Stimulated activated memory B cell treated with anti-CD40 and anti-IgM and Interleukin-4, amounts not matched to agents 10 μg/mL and 1 μg/mL and 100 μg/mL, for 72 hours (primary cell): ENCODE measurements around the gene COLGALT1.

Experiments
- ATAC-seq: fragments of 150-1000 bp; cut with Tn5 transposase; 2 replicates; pipeline ENCODE4 v1.10.0; 2021
- H3K27ac Mint-ChIP-seq: one replicate; pipeline ENCODE4 v1.8.0; 2022; ENCODE audit warnings: mild to moderate bottlenecking, mixed read lengths
- H3K27me3 Mint-ChIP-seq: one replicate; pipeline ENCODE4 v1.8.0; 2022; ENCODE audit warnings: mixed read lengths
- H3K36me3 Mint-ChIP-seq: one replicate; pipeline ENCODE4 v1.8.0; 2022; ENCODE audit warnings: mixed read lengths
- H3K4me1 Mint-ChIP-seq: one replicate; pipeline ENCODE4 v1.8.0; 2022; ENCODE audit warnings: mixed read lengths
- H3K4me3 Mint-ChIP-seq: one replicate; pipeline ENCODE4 v1.8.0; 2022; ENCODE audit warnings: mild to moderate bottlenecking, moderate library complexity, mixed read lengths
- H3K9me3 Mint-ChIP-seq: one replicate; pipeline ENCODE4 v1.8.0; 2022; ENCODE audit warnings: mixed read lengths

The COLGALT1 gene

DNA sequence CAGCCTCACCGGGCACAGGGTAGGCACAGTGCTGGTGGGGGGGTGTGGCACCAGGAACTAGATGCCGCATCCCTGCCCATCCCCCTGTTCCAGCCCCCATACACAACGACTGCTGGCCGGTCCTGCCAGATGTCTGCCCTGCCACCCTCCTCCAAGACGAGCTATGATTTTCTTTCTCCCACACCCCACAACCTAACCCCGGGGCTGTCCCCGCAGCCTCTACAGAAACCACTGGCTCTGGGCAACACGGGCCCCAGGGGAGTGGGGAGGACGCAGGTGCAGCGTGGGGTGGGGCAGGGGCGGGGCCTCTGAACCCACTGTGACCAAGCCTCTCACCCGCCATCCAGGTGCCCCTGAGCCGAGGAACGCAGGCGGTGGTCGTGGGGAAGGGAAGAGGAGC lies 28.5 kb upstream of the COLGALT1 start:
- peak overlapping the region; percentile 83 for H3K4me3 Mint-ChIP-seq
- peaks cover 79% of the 10 kb centered on the region for H3K4me1 Mint-ChIP-seq
- H3K27me3 Mint-ChIP-seq: no peaks in the 10 kb centered on the region
- peak; percentile 85 for ATAC-seq
- H3K36me3 Mint-ChIP-seq: peaks cover 19% of the 10 kb centered on the region
- peak overlapping the region; percentile 76 for H3K27ac Mint-ChIP-seq
- peaks cover 6% of the 10 kb centered on the region for H3K9me3 Mint-ChIP-seq

DNA sequence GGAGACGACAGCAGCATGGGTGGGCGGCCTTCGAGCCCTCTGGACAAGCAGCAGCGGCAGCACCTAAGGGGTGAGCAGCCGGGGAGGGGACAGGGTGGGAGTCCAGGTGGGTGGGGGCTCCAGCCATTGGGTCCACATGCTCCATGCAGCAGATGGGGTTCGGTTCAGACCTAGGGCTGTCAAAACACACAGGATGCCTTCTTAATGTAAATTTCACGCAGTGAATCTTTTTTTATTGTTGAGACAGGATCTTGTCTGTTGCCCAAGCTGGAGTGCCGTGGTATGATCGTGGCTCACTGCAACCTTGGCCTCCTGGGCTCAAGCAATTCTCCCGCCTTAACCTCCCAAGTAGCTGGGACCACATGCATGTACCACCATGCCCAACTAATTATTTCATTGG lies 28.1 kb upstream of the COLGALT1 start:
- H3K4me1 Mint-ChIP-seq: peaks cover 75% of the 10 kb centered on the region
- peak overlapping the region; percentile 76 for H3K27ac Mint-ChIP-seq
- peaks cover 6% of the 10 kb centered on the region for H3K9me3 Mint-ChIP-seq
- peak overlapping the region; percentile 83 for H3K4me3 Mint-ChIP-seq
- ATAC-seq: peak; percentile 4
- H3K36me3 Mint-ChIP-seq: peaks cover 21% of the 10 kb centered on the region
- no peaks in the 10 kb centered on the region for H3K27me3 Mint-ChIP-seq

DNA sequence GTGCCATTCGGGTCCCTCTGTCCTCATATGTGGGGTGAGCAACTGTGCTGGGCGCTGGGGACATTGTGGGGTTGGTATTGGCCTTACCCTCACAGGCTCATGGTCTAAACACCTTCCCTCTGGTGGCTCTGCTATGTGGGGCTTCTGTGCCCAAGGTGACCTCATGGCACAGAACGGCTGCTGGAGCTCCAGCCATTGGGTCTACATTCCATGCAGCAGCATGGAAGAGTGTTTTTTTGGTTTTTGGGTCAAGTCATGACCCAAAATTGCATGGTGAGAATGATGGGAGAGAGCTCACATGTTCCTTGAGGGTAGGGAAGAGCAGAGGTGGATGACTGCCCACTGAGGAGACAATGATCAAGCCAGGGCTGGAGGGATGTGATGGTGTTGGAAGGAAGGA lies 26.8 kb upstream of the COLGALT1 start:
- Mint-ChIP-seq H3K27ac (peak overlapping the region; percentile 76), H3K9me3 (peaks cover 6% of the 10 kb centered on the region), H3K4me3 (peak overlapping the region; percentile 83), H3K4me1 (peaks cover 64% of the 10 kb centered on the region), H3K27me3 (no peaks in the 10 kb centered on the region), H3K36me3 (peaks cover 24% of the 10 kb centered on the region)
- no peak for ATAC-seq

DNA sequence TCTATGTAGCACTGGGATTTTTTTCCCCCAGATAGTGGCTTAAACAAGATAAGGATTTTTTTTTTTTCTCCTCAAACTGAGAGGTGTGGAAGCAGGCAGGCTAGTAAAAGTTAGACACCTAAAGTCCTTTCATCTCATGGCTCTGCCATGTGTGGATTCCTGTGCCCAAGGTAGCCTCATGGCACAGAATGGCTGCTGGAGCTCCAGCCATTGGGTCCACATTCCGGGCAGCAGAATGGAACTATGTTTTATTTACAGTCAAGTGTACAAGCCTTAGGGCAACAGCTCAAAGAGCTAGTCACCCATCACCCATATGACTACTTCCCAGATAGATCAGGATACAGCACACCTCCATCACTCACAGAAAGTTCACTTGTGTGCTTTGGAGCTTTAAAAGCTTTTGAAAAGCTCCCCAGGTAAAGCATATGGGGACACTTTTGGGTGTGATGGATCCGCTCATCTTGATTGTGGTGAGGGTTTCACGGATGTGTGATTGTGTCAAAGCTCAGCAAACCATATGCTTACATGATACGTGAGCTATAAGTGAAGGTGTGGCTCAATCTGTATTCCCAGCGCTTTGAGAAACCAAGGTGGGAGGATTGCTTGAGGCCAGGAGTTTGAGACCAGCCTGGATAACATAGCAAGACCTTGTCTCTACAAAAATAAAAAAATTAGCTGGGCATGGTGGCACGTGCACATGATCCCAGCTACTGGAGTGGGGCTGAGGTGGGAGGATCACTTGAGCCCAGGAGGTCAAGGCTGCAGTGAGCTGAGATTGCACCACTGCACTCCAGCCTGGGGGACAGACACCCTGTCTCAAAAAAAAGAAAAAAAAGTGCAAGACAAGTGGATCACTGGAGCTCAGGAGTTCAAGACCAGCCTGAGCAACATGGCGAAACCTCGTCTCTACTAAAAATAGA lies 25.9 kb upstream of the COLGALT1 start:
- Mint-ChIP-seq H3K36me3 (peaks cover 33% of the 10 kb centered on the region), H3K27ac (peak overlapping the region; percentile 76), H3K4me3 (peak overlapping the region; percentile 83), H3K4me1 (peaks cover 58% of the 10 kb centered on the region), H3K9me3 (peaks cover 6% of the 10 kb centered on the region), H3K27me3 (no peaks in the 10 kb centered on the region)
- ATAC-seq: no peak

DNA sequence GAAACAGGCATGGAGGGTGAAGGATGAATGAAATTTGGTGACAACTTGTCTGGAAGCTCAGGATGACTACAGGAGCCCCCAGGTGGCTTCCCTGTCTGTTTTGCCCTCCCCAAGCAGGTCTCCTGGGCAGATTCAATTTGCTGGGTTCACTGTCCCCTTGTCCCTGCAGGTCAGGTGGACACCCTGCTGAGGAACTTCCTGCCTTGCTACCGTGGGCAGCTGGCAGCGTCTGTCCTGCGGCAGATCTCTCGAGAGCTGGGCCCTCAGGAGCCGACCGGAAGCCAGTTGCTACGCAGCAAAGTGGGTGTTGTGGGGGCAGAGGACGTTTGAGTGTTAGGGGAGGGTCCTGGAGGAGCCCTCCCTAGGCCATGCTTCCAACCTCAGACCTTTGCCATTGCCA lies 24.9 kb upstream of the COLGALT1 start:
- Mint-ChIP-seq H3K4me1 (peaks cover 48% of the 10 kb centered on the region), H3K36me3 (peaks cover 33% of the 10 kb centered on the region), H3K27me3 (no peaks in the 10 kb centered on the region), H3K9me3 (peaks cover 4% of the 10 kb centered on the region), H3K27ac (peak overlapping the region; percentile 76), H3K4me3 (no peak overlapping the region)
- no peak for ATAC-seq

DNA sequence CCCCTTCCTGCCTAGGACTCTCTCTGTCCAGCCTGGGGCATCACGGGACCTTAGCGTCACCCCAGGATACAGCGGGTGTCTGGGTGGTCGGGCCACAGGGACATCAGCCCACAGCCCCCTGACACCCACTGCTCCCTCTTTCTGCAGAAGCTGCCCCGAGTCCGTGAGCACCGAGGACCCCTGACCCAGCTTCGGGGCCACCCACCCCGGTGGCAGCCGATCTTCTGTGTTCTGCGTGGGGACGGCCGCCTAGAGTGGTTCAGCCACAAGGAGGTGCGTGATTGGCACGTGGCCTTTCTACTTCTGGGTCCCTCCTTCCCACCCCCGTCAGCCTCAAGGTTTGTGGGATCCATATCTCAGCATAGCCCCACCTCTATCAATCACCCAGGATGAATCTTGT lies 23.3 kb upstream of the COLGALT1 start:
- Mint-ChIP-seq H3K36me3 (peaks cover 39% of the 10 kb centered on the region), H3K27ac (no peak overlapping the region), H3K4me1 (peaks cover 38% of the 10 kb centered on the region)

DNA sequence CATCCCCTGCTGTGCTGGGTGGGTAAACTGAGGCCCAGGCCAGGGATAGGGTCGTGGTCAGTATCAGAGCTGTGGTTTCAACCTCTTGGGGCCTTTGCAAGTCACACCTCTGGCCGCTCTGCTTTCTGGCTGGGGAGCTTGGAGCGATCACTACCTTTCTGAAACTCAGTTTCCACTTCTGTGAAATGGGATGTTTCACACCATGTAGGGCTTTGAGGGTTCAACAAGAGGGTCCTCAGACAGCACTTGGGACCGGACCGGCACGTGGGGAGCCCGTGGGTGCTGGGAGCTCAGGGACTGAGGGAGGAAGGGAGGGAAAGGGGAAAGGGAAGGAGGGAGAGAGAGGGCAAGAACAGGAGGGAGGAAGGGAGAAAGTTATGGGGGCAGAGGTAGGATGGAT lies 22.9 kb upstream of the COLGALT1 start:
- no peak overlapping the region for H3K4me3 Mint-ChIP-seq
- no peak for ATAC-seq
- H3K9me3 Mint-ChIP-seq: peaks cover 4% of the 10 kb centered on the region
- no peaks in the 10 kb centered on the region for H3K27me3 Mint-ChIP-seq
- peaks cover 43% of the 10 kb centered on the region for H3K36me3 Mint-ChIP-seq
- peak overlapping the region; percentile 19 for H3K27ac Mint-ChIP-seq
- peaks cover 41% of the 10 kb centered on the region for H3K4me1 Mint-ChIP-seq

More for the DNA sequence above, 23.3 kb upstream of the COLGALT1 start:
- peaks cover 4% of the 10 kb centered on the region for H3K9me3 Mint-ChIP-seq
- H3K4me3 Mint-ChIP-seq: no peak overlapping the region
- ATAC-seq: no peak
- H3K27me3 Mint-ChIP-seq: no peaks in the 10 kb centered on the region

DNA sequence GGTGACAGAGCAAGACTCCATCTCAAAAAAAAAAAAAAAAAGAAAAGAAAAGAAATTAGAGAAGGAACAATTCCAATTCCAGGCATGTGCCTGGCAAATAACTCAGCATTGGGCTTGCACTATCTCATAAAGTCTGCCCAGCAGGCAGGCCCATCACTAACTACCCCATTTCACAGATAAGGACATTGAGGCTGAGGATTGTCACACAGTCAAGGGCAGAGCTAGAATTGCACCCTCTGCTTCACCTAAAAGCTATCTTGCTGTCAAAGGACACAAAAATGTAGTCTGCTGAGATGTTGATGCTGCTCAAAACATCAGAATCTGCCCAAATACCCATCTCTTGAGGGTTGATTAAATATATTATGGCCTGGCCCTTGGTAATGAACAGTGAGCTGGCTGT lies 20.7 kb upstream of the COLGALT1 start:
- no peaks in the 10 kb centered on the region for H3K9me3 Mint-ChIP-seq
- ATAC-seq: no peak
- H3K4me1 Mint-ChIP-seq: peaks cover 42% of the 10 kb centered on the region
- peaks cover 50% of the 10 kb centered on the region for H3K36me3 Mint-ChIP-seq
- H3K4me3 Mint-ChIP-seq: no peak overlapping the region
- no peaks in the 10 kb centered on the region for H3K27me3 Mint-ChIP-seq
- H3K27ac Mint-ChIP-seq: no peak overlapping the region

DNA sequence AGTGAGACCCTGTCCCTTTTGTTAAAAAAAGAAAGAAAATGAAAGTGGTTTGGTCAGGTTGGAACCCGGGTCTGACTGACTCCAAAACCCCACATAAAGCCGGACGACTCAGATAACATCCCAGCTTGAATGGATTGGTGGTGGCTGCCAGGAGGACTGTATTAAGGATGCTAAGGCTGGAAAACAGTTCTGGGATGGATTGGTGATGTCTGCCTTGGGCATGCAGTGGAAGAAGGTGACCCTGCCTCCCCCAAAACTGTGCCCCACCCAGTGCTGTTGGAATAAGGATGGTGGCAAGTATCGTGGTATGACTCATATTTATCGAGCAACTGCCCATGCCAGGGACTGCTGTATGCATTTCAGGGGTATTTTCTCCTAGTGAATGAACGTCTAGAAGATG lies 18.5 kb upstream of the COLGALT1 start:
- H3K27ac Mint-ChIP-seq: no peak overlapping the region

DNA sequence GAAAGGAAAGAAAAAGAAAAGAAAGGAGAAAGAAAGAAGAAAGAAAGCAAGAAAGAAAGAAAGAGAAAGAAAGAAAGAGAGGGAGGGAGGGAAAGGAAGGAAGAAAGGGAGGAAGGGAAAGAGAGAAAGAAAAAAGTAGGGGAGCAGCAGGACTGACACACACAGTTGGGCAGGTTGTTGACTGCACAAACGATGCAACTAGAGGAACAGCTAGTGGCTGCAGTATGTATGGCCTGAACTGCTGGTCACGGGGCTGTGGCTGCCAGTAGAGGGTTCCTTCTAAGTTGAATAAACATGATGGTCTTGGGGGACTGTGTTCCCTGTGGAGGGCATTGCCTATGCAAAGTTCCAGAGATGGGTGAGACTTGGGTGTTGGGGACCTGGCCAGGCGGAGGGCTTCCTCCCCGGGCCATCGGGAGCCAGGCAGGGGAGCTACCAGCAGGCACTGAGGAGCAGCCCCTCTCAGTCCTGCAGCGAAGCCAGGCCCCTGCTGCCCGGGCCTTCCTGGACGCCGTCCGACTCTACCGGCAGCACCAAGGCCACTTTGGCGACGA lies 16.7 kb upstream of the COLGALT1 start:
- Mint-ChIP-seq H3K36me3 (peaks cover 64% of the 10 kb centered on the region), H3K27me3 (no peaks in the 10 kb centered on the region), H3K27ac (peak overlapping the region; percentile 76), H3K4me3 (peak overlapping the region; percentile 70), H3K4me1 (peaks cover 55% of the 10 kb centered on the region), H3K9me3 (no peaks in the 10 kb centered on the region)
- ATAC-seq: peak; percentile 54

More for the DNA sequence above, 18.5 kb upstream of the COLGALT1 start:
- H3K4me1 Mint-ChIP-seq: peaks cover 40% of the 10 kb centered on the region
- peaks cover 60% of the 10 kb centered on the region for H3K36me3 Mint-ChIP-seq
- no peaks in the 10 kb centered on the region for H3K9me3 Mint-ChIP-seq
- no peaks in the 10 kb centered on the region for H3K27me3 Mint-ChIP-seq
- no peak for ATAC-seq
- no peak overlapping the region for H3K4me3 Mint-ChIP-seq

DNA sequence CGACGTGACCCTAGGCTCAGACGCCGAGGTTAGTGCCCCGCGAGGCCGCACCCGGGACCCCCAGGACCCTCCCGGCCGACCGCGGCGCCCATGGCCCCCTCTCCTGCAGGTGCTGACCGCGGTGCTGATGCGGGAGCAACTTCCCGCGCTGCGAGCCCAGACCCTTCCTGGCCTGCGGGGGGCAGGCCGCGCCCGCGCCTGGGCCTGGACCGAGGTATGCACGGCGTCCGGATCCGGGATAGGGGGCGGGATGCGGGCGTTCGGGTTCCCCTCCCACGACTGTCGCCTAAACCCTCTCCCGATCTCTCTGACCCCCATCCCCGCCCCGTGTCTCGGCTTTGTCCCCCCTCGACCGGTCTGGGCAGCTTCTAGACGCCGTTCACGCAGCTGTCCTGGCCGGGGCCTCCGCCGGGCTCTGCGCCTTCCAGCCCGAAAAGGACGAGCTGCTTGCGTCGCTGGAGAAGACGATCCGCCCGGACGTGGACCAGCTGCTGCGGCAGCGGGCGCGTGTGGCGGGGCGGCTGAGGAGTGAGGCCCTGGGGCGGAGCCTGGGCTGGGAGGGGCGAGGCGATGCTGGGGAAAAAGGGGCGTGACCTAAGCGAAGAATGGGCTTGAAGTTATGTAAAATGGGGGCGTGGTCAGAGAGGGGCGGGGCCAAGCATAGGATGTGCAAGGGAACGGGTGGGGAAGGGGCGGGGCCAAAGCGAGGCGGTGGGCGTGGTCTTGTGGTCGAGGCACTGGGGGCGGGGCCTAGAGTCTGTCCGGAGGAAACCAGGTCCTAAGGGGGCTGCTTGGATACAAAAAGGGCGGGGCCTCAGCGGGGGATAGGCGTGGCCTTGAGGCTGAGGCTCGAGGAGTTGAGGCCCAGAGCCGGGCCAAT lies 16.0 kb upstream of the COLGALT1 start:
- Mint-ChIP-seq H3K27me3 (no peaks in the 10 kb centered on the region), H3K9me3 (no peaks in the 10 kb centered on the region), H3K36me3 (peaks cover 64% of the 10 kb centered on the region), H3K4me1 (peaks cover 60% of the 10 kb centered on the region), H3K27ac (peak overlapping the region; percentile 76), H3K4me3 (peak overlapping the region; percentile 84)
- ATAC-seq: peak; percentile 91

DNA sequence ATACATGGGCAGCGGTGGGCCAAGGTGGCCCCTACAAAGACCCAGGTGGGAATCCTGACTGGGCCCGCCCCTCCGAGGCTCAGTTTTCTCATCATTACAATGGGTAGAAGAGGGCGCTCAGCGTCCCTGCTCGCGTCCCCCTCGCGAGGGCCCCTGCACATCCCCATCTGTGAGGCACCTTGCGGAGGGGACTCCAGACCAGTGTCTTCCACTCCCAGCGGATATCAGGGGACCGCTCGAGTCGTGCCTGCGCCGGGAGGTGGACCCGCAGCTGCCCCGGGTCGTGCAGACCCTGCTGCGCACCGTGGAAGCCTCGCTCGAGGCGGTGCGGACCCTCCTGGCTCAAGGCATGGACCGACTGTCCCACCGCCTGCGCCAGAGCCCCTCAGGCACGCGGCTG lies 15.3 kb upstream of the COLGALT1 start:
- Mint-ChIP-seq H3K27me3 (no peaks in the 10 kb centered on the region), H3K4me3 (no peak overlapping the region), H3K4me1 (peaks cover 66% of the 10 kb centered on the region), H3K27ac (no peak overlapping the region), H3K9me3 (no peaks in the 10 kb centered on the region), H3K36me3 (peaks cover 70% of the 10 kb centered on the region)
- ATAC-seq: no peak

DNA sequence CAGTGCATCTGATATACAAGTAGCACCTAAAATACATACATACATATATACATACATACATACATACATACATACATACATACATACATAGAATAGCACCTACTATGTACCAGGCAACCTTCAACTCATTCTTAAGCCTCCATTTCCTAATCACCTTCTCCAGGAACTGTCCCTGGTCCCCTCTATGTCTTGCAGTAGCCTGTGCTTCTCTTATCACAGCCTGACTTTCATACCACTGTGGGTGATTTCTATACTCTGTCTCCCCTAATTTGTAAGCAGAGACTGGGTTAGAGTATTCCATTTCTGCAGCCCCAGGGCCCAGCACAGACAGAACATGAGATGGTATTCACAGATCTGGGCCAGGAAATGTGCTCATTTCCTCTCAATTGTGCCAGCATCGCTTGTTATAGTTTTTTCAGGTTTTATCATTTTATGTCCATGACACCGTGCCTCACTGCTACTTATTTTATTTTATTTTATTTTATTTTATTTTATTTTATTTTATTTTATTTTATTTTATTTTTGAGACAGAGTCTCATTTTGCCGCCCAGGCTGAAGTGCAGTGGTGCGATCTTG lies 14.2 kb upstream of the COLGALT1 start:
- Mint-ChIP-seq H3K36me3 (peaks cover 74% of the 10 kb centered on the region), H3K4me1 (peaks cover 74% of the 10 kb centered on the region), H3K4me3 (no peak overlapping the region), H3K27me3 (no peaks in the 10 kb centered on the region), H3K9me3 (no peaks in the 10 kb centered on the region), H3K27ac (no peak overlapping the region)
- ATAC-seq: no peak

DNA sequence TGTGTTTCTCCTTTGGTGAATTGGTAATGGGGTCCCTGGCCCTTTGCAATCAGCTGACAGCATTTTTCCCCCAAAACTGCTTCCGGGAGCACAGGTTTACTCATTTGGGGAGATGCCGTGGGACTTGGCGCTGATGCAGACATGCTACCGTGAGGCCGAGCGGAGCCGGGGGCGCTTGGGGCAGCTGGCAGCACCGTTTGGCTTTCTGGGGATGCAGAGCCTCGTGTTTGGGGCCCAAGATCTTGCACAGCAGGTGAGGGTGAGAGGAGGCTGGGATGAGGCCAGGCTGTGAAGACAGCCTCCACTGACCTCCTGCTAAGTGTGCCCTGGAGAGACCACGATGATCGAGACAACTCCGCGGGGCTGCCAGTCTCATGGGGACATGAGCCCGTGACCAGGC lies 13.4 kb upstream of the COLGALT1 start:
- Mint-ChIP-seq H3K27ac (no peak overlapping the region), H3K4me3 (no peak overlapping the region), H3K27me3 (no peaks in the 10 kb centered on the region), H3K4me1 (peaks cover 69% of the 10 kb centered on the region), H3K9me3 (no peaks in the 10 kb centered on the region), H3K36me3 (peaks cover 75% of the 10 kb centered on the region)
- ATAC-seq: no peak
